ENCODE measurements around the gene LPCAT2.

The LPCAT2 gene

DNA sequence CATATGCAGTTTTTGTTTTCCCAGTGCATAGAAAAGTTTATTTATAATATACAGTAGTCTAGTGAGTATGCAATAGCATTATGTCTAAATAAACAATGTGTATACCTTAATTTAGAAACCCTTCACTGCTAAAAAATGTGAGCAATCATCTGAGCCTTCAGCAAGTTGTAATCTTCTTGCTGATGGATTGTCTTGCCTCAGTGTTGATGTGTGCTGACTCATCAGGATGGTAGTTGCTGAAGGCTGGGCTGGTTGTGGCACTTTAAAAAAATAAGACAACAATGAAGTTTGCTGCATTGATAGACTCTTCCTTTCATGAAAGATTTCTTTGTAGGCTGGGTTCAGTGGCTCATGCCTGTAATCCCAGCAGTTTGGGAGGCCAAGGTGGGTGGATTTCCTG, 43.7 kb downstream of the LPCAT2 start:
- no peak for DNase-seq (ENCODE audit: low read depth, low spot score)

DNA sequence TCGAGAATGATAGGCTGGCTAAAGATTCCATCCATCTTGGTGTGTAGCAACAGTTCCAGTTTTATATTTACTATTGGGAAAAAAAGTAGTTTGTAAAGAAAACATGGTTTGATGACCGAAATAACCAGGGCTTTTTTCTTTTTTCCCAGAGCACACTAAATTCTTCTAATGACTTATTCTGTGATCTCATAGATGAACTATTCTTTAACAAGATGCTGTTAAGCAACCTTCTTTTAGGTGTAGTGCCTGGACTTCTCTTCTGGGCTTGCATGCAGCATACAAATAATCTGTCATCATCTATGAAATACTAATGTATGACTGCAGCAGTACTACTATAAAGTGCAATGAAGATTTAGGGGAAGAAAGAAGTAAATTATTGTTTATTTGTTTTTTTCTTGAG, 46.6 kb downstream of the LPCAT2 start:
- DNase-seq (ENCODE audit: low read depth, low spot score), result no peak

DNA sequence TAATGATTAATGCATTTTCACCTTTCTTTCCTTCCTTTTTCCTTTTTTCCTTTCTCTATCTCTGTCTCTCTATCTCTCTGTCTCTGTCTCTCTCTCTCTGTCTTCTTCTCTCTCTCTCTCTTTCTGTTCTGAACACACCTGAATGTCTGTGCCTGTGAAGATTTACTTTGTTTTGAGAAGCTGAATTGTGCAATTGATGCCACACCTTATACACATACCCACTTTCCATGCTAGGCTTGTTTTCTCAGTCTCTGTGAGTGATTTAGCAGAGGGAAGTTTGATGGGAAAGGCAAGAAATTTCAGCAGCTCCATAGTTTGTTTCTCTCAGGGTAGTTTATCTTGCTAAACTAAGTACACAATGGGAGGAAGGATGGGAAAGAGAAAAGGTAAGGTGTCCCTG, 48.3 kb downstream of the LPCAT2 start:
- no peak for DNase-seq (ENCODE audit: low read depth, low spot score)

GRCh38 chr16:55559233-55559632, 50.4 kb downstream of the LPCAT2 start:
- DNase-seq (ENCODE audit: low read depth, low spot score), result no peak

- no peak for DNase-seq (ENCODE audit: low read depth, low spot score)
Observed at GRCh38 chr16:55559933-55560516, 51.2 kb downstream of the LPCAT2 start.

GRCh38 chr16:55561319-55561848, 52.5 kb downstream of the LPCAT2 start:
- DNase-seq (ENCODE audit: low read depth, low spot score), result no peak

DNA sequence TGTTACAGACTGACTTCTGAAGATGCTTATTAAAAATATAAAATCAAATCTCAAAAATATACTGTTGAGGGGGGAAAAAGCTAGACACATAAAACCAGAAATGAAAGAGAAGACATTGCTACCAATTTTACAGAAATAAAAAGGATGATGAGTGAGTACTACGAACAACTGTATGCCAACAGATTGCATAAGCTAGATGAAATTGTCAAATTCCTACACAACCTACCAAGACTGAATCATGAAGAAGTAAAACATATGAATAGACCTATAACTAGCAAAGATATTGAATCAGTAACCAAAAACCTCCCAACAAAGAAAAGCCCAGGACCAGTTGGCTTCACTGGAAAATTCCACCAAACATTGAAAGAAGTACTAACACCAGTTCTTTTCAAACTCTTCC, 54.1 kb downstream of the LPCAT2 start:
- no peak for DNase-seq (ENCODE audit: low read depth, low spot score)

- no peak for DNase-seq (ENCODE audit: low read depth, low spot score)
Observed at GRCh38 chr16:55563797-55564196, 54.9 kb downstream of the LPCAT2 start.

DNA sequence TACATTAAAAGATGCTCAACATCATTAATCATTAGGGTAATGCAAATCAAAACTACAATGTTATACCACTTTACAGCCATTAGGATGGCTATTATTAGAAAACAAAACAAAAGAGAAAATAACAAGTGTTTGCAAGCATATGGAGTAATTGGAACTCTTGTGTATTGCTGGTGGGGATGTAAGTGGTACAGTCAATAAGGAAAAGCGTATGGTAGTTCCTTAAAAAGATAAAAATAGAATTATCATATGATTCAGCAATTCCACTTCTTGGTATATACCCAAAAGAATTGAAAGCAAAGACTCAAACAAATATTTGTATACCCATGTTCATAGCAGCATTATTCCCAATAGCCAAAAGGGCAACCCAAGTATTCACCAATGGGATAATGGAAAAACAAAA, 56.2 kb downstream of the LPCAT2 start:
- no peak for DNase-seq (ENCODE audit: low read depth, low spot score)

DNA sequence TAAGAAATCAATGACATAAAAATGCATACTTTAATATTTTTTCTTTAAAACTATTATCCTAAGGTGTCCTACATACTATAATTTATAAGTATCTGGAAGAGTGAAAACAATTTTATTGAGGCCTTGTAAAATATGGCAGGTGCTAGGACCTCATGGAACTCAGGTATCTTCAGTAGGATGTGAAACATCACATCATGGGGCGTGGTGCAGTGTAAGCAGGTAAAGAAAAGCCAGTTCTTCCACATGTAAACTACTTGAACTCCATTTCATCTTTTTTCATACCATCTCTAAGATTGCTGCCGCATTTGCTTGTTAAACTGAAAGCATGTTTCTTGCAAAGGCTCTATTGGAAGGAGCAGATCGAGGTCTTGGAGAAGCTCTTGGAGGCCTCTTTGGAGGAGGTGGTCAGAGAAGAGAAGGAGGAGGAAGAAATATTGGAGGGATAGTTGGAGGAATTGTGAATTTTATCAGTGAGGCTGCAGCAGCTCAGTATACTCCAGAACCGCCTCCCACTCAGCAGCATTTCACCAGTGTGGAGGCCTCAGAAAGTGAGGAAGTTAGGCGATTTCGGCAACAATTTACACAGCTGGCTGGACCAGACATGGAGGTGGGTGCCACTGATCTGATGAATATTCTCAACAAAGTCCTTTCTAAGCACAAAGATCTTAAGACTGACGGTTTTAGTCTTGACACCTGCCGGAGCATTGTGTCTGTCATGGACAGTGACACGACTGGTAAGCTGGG, 57.7 kb downstream of the LPCAT2 start, which contains the start of gene CAPNS2:
Gene CAPNS2, plus strand, starts transcription at position 253 of the 744 bp plus-strand sequence. Its CDS starts 73 bp downstream, at position 326.
- no peak for DNase-seq (ENCODE audit: low read depth, low spot score)

GRCh38 chr16:55567382-55567781, 58.5 kb downstream of the LPCAT2 start:
- DNase-seq (ENCODE audit: low read depth, low spot score), result no peak

DNA sequence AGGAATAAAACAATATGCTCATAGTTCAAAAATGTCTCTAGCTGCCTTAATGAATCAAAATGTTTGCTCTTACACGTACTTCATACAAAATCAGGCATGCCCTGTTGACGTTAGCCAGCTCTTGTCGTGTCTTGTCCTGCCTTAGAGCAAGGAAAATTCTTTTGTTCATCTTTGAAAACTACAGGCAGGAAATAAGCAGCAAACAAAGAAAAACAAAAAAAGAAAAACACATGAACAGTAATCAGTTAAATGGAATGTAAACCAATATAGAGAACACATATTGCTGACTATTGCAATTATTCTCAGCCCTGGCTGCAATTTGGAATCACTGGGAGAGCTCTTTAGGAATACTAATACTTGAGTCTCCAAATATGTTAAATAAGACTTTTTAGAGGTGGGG, 59.3 kb downstream of the LPCAT2 start:
- DNase-seq (ENCODE audit: low read depth, low spot score), result no peak

- no peak for DNase-seq (ENCODE audit: low read depth, low spot score)
Observed at GRCh38 chr16:55569025-55569424, 60.2 kb downstream of the LPCAT2 start.

- no peak for DNase-seq (ENCODE audit: low read depth, low spot score)
Observed at GRCh38 chr16:55570159-55570558, 61.3 kb downstream of the LPCAT2 start.

GRCh38 chr16:55571191-55571897, 62.5 kb downstream of the LPCAT2 start:
- DNase-seq (ENCODE audit: low read depth, low spot score), result no peak

- no peak for DNase-seq (ENCODE audit: low read depth, low spot score)
Observed at GRCh38 chr16:55572439-55572838, 63.6 kb downstream of the LPCAT2 start.

DNA sequence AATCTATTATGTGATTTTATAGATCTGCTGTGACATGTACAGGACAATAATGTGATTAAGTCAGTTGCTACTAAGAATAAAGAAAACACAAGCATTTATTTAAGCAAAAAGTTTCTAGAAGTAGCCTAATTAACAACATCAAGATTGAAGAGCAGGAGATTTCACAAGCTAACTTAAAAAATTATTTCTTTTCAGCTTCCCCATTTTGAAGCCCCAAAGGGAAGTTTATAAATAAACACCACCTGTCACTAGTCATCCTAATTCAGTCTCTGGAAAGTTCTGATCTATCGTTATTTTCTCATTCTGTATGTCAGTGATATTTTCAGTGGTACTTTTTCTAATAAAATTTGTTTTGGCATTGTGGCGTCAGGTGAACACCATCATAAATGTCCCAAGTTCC, 65.9 kb downstream of the LPCAT2 start:
- no peak for DNase-seq (ENCODE audit: low read depth, low spot score)

DNA sequence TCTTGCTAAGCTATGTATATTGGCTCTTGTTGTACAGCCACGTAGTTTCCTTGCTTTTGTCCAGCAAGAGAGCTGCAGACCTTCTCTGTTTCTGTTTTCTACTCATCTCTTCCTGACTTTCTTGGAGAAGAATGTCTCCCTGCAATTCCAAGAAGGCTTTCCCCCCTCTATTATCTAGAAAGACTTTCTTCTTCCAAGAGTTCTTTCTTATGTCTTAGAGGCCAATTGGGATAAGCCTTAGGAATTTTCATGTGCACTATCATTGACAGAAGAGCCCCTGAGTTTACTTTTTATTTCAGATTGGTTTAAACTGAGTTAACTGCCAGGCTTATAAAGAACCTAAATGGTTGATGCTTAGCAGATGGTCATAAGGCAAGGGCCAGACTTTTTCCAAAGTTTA, 66.6 kb downstream of the LPCAT2 start:
- no peak for DNase-seq (ENCODE audit: low read depth, low spot score)

- no peak for DNase-seq (ENCODE audit: low read depth, low spot score)
Observed at GRCh38 chr16:55576384-55576783, 67.5 kb downstream of the LPCAT2 start.

DNA sequence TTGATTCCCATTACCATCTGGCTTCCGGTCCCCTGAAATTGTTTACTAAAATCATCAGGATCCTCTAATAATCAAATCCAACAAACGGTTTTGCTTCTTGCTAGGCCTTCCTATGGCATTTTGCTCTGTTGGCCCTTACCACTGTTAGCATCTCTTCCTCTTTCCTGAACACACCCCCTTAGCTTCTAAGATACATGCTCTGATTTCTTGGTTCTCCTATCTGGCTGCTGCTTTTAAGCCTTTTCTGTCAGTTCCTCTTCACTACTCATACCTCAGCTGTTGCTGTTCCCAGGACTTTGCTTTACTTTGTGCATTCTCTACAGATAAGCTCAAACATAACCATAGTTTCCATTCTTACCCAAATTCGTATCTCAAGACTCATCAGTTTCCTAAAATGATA, 69.0 kb downstream of the LPCAT2 start:
- DNase-seq (ENCODE audit: low read depth, low spot score), result no peak

DNA sequence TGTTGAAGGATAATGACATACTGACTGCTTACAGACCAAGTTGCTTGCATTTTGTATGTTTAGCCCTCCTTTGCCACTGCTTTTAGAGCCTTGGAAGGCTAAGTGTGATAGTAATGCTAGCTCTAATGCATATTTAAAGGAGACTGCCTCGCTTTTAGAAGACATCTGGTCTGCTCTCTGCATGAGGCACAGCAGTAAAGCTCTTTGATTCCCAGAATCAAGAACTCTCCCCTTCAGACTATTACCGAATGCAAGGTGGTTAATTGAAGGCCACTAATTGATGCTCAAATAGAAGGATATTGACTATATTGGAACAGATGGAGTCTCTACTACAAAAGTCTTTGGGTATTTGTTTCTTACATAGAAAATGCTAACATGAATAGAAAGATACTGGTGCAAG, 76.8 kb downstream of the LPCAT2 start:
- DNase-seq (ENCODE audit: low read depth, low spot score), result no peak

- DNase-seq (ENCODE audit: low read depth, low spot score), result no peak
Observed at GRCh38 chr16:55588799-55589198, 79.9 kb downstream of the LPCAT2 start.

DNA sequence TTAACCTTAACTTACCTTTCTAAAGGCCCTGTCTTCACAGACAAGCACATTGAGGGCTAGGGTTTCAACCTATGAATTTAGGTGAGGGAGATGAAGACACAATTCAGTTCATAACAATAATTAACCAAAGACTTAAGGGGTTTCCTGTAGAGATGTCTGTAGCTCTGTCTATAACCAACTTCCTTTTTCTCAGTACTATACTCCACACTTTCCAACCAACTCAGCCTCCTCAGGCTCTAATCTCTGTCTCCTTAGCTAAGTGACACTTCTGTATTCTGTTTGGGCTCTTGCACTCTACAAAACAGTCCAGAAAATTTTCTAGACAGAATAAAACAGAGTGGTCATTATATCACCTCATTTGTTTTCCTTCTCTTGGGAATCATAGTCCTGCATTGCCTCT, 83.4 kb downstream of the LPCAT2 start:
- no peak for DNase-seq (ENCODE audit: low read depth, low spot score)

All from brain pericyte (primary cell).